Ovary (tissue), 3 donors: ENCODE measurements around the gene TRIM37.

Experiments
- CTCF ChIP-seq, 3 donors: fragments of 450-650 bp in 2 of 3; fragments of 200-600 bp in 1 of 3; IDR thresholded peaks; one replicate each; pipeline versions ENCODE4 v1.5.1 to v1.8.0; 2016 to 2022; ENCODE audit warnings: antibody characterized with exemption in 3 of 3, mild to moderate bottlenecking in 1 of 3
- EP300 ChIP-seq: sonication (generic); formaldehyde crosslinking; IDR thresholded peaks from one replicate; pipeline ENCODE4 v1.6.1; 2017; ENCODE audit warnings: antibody characterized with exemption
- POLR2A ChIP-seq: fragments of 450-650 bp; IDR thresholded peaks from one replicate; pipeline ENCODE4 v1.6.1; 2017; ENCODE audit warnings: antibody characterized with exemption, mild to moderate bottlenecking, moderate library complexity
- donor health status: DM: no; HTN: no; CAD: no.

- no peak for TF ChIP-seq CTCF (IDR thresholded peaks at IDR 0.05)
- no peak for TF ChIP-seq POLR2A
- no peak for TF ChIP-seq EP300
Measured at GRCh38 chr17:59111539-59111938, 4.9 kb upstream of the TRIM37 start.
